CD4-positive, CD25-positive, alpha-beta regulatory T cell (primary cell): ENCODE measurements around the gene GPATCH3. TPM values are rescaled to one million over a fixed set of nuclear protein-coding genes. Genes with fewer than 3 reads are reported as not detected.

ENCODE experiments used
- ATAC-seq, 2 donors: fragments of 150-1000 bp; cut with Tn5 transposase; one replicate each; pipeline ENCODE4 v1.10.0; 2021; ENCODE audit warnings: low read depth in 2 of 2, moderate number of reproducible peaks in 2 of 2, moderate library complexity in 1 of 2
- DNase-seq, 3 donors: peaks; one replicate each; pipeline versions ENCODE4 v3.0.0 to v3.0.0-alpha.2; 2012 to 2022; ENCODE audit warnings: mixed read lengths in 1 of 3
- H3K27ac ChIP-seq: one replicate; pipeline ENCODE4 v1.7.0; 2013; ENCODE audit warnings: mild to moderate bottlenecking, low read length; ENCODE audit not compliant: insufficient read depth, poor library complexity, severe bottlenecking
- H3K27me3 ChIP-seq: one replicate; pipeline ENCODE4 v1.7.0; 2013; ENCODE audit warnings: low read length; ENCODE audit not compliant: control insufficient read depth, insufficient read depth
- H3K36me3 ChIP-seq: one replicate; pipeline ENCODE4 v1.7.0; 2013; ENCODE audit warnings: mild to moderate bottlenecking, low read length, moderate library complexity; ENCODE audit not compliant: control insufficient read depth, insufficient read depth
- H3K4me1 ChIP-seq: 2 replicates; pipeline ENCODE4 v1.7.0; 2013; ENCODE audit warnings: mild to moderate bottlenecking, low read length; ENCODE audit not compliant: insufficient read depth, control insufficient read depth, poor library complexity, severe bottlenecking
- H3K4me3 ChIP-seq: one replicate; pipeline ENCODE4 v1.7.0; 2013; ENCODE audit warnings: low read depth, mild to moderate bottlenecking, low read length, moderate library complexity
- H3K9me3 ChIP-seq, 2 experiments: 1 replicate in 1 of 2; 2 replicates in 1 of 2; pipeline ENCODE4 v1.7.0; 2013; ENCODE audit warnings: low read length in 2 of 2, mild to moderate bottlenecking in 1 of 2, moderate library complexity in 1 of 2; ENCODE audit not compliant: control insufficient read depth in 2 of 2
- H3K27ac Mint-ChIP-seq, 3 donors: one replicate each; pipeline ENCODE4 v1.8.0; 2020 to 2022; ENCODE audit warnings: mild to moderate bottlenecking in 3 of 3, mixed read lengths in 3 of 3, moderate library complexity in 2 of 3
- H3K27me3 Mint-ChIP-seq: one replicate; pipeline ENCODE4 v1.8.0; 2022; ENCODE audit warnings: mild to moderate bottlenecking, mixed read lengths
- H3K36me3 Mint-ChIP-seq: one replicate; pipeline ENCODE4 v1.8.0; 2020; ENCODE audit warnings: mixed read lengths
- H3K4me1 Mint-ChIP-seq, 4 donors: one replicate each; pipeline ENCODE4 v1.8.0; 2020 to 2022; ENCODE audit warnings: mixed read lengths in 4 of 4, mild to moderate bottlenecking in 1 of 4
- H3K4me3 Mint-ChIP-seq, 4 donors: one replicate each; pipeline ENCODE4 v1.8.0; 2020 to 2022; ENCODE audit warnings: mild to moderate bottlenecking in 4 of 4, mixed read lengths in 4 of 4, moderate library complexity in 3 of 4
- H3K9me3 Mint-ChIP-seq, 7 donors: one replicate each; pipeline ENCODE4 v1.8.0; 2020 to 2022; ENCODE audit warnings: mixed read lengths in 7 of 7, mild to moderate bottlenecking in 3 of 7, moderate library complexity in 2 of 7
- polyA plus RNA-seq, 4 donors: library from polyadenylated mRNA; unstranded; fragments of 300-500 nt; fragmentation: Illumina TruSeq; gene quantifications; one replicate each; pipeline ENCODE4 v1.2.3, GENCODE V29; 2021
- total RNA-seq: library from RNA; stranded (reverse); gene quantifications from one replicate; pipeline ENCODE4 v1.2.3, GENCODE V29; 2022

Gene GPATCH3
- total and polyA plus RNA-seq, 5 donors from 2014 or later = 14.0 to 26.7 (median 18.6) TPM

DNA sequence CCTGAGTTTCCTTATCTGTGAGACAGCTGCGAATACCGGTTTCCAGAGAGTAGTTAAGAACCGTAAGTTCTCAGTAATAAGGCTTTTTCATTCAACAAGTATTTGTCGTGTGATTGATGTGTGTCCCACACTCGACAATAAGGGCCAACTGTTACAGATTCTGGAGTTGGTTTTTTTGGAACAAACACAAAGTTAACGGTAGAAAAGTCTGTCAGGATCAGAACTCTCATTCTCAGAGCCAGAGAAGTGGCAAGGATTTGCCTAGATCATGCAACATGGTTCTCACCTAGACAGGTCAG lies 22.1 kb upstream of the GPATCH3 start:
- Histone ChIP-seq H3K27ac (peak overlapping the region; percentile 89), H3K9me3 (no peaks in the 10 kb centered on the region), H3K4me3 (peak overlapping the region; percentile 84), H3K4me1 (peaks cover 22% of the 10 kb centered on the region), H3K27me3 (no peaks in the 10 kb centered on the region), H3K36me3 (peaks cover 21% of the 10 kb centered on the region)
- Mint-ChIP-seq H3K36me3 (peaks cover 10% of the 10 kb centered on the region), H3K4me3 (peak overlapping the region; percentile 91 to 97 (median 94)), H3K4me1 (peaks cover 22 to 47% (median 31%) of the 10 kb centered on the region in 4 donors), H3K9me3 (no peaks in the 10 kb centered on the region), H3K27ac (peak overlapping the region in 2 of 3 donors; percentile 92 to 98), H3K27me3 (no peaks in the 10 kb centered on the region)
- ATAC-seq (no peak), DNase-seq (no peak)

DNA sequence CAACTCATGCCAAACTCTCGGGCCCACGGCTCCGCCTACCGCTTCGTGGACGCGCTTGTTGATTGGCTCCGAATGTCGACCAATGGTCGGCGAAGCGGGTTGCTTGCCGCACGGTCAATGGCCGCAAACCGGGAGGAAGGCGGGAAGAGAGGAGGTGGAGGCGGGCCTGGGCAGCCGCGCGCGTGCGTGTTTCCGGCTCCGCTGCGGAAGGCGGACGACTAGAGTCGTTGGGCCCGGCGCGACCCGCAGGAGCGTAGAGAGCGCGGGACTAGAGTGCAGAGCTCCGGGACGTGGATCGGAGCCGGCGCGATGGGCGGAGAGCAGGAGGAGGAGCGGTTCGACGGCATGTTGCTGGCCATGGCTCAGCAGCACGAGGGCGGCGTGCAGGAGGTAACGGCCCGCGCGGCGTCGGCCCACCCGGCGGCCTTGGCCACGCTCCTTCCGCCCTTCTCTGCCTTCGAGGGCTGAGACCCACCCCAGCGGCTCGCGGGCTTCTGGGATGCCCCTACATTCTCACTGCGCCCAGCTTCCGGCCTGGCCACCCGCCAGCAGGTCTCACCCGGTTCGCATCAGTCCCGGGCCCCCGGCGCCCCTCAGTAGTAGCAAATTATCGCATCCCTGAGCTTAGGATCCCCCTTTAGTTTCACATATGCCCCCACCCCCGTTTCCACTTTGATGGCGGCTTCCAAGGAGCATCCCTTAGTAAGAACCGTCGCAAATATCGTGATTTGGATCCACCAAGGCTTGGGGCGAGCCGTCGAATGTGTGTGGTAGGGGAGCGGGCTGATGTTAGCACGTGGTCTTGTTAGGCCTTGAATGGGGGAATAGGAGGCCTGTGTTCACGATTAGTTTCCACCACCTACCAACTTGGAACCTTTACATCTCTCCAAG lies 21.5 kb upstream of the GPATCH3 start, which contains the start of gene NUDC:
Gene NUDC, plus strand, starts transcription at position 204 of the 891 bp plus-strand sequence. Its CDS starts 106 bp downstream, at position 310.
- Mint-ChIP-seq H3K27ac (peak within 1 kb of the TSS; percentile 92 to 98 (median 96)), H3K36me3 (peaks cover 6% of the 10 kb centered on the region), H3K27me3 (no peaks in the 10 kb centered on the region), H3K4me1 (peaks cover 19 to 44% (median 31%) of the 10 kb centered on the region in 4 donors), H3K4me3 (peak within 1 kb of the TSS; percentile 91 to 97 (median 94)), H3K9me3 (no peaks in the 10 kb centered on the region)
- Histone ChIP-seq H3K27ac (peak within 1 kb of the TSS; percentile 89), H3K27me3 (no peaks in the 10 kb centered on the region), H3K4me1 (peaks cover 22% of the 10 kb centered on the region), H3K36me3 (peaks cover 18% of the 10 kb centered on the region), H3K9me3 (no peaks in the 10 kb centered on the region), H3K4me3 (peak within 1 kb of the TSS; percentile 87)
- DNase-seq (peak; percentile 93 to 98 (median 96)), ATAC-seq (peak; percentile 95)

DNA sequence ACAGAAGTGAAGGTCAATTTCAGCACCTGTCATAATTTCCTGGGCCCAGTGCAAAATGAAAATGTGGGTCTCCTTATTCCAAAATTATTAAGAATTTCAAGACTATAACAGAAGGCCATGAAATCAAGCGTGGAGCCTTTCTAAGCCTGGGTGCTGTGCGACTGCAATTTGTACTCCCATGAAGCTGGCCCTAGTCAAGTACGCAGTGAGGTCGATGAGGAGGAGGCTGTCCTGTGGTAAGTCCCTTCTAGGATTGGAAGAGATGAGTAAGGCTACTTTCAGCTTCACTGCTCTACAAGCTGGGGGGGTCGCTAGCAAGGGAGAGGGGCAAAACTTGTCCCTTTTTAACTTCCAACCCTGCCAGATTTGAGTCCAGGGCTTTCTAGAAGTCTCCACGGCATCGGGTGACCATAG lies 20.9 kb upstream of the GPATCH3 start:
- Mint-ChIP-seq H3K4me1 (peaks cover 18 to 41% (median 29%) of the 10 kb centered on the region in 4 donors), H3K27me3 (no peaks in the 10 kb centered on the region), H3K9me3 (no peaks in the 10 kb centered on the region), H3K4me3 (peak overlapping the region; percentile 91 to 97 (median 94)), H3K36me3 (peaks cover 3% of the 10 kb centered on the region), H3K27ac (peak overlapping the region; percentile 92 to 98 (median 96))
- no peaks in the 10 kb centered on the region for H3K27me3 ChIP-seq
- peak overlapping the region; percentile 87 for H3K4me3 ChIP-seq
- ATAC-seq (peak; percentile 10 to 22), DNase-seq (no peak)
- peaks cover 22% of the 10 kb centered on the region for H3K4me1 ChIP-seq
- peak overlapping the region; percentile 89 for H3K27ac ChIP-seq
- H3K9me3 ChIP-seq = no peaks in the 10 kb centered on the region
- H3K36me3 ChIP-seq = peaks cover 12% of the 10 kb centered on the region

DNA sequence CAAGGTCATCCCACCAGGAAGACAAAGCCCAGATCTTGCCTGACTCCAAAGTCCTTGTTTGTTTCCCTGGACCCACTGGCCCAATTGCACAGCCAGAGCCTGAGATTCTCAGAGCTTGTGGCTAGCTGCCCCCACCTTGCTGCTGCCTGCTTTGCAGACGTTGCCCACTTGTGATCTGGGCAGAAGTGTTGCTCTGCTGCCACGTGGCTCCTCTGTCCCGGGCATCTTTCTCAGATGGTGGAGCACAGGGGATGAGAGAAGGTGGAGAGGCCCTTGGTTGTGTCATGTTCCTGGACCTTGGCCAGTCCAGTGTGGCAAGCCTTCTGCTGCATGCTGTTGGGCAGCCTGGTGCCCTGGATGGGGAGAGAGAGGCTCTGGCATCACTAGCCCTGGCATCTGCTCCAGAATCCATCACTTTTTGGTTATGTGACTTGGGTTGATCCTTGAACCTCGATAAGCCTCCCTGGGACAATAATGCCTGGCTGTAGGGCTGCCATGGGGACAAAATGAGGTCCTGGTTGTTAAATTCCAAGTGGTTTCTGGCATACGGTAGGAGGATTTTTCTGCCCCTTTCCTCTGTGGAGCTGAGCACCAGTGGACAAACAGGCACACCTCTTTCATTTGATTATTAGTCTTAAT lies 15.1 kb upstream of the GPATCH3 start:
- ATAC-seq = no peak
- Mint-ChIP-seq H3K27me3 (no peaks in the 10 kb centered on the region), H3K4me3 (no peak overlapping the region), H3K4me1 (peaks cover 0 to 4% (median 3%) of the 10 kb centered on the region in 4 donors), H3K27ac (peak overlapping the region in 1 of 3 donors; percentile 23), H3K36me3 (no peaks in the 10 kb centered on the region), H3K9me3 (no peaks in the 10 kb centered on the region)
- DNase-seq = no peak
- Histone ChIP-seq H3K4me1 (no peaks in the 10 kb centered on the region), H3K4me3 (no peak overlapping the region), H3K9me3 (no peaks in the 10 kb centered on the region), H3K27ac (no peak overlapping the region), H3K36me3 (no peaks in the 10 kb centered on the region), H3K27me3 (peaks cover 3% of the 10 kb centered on the region)

DNA sequence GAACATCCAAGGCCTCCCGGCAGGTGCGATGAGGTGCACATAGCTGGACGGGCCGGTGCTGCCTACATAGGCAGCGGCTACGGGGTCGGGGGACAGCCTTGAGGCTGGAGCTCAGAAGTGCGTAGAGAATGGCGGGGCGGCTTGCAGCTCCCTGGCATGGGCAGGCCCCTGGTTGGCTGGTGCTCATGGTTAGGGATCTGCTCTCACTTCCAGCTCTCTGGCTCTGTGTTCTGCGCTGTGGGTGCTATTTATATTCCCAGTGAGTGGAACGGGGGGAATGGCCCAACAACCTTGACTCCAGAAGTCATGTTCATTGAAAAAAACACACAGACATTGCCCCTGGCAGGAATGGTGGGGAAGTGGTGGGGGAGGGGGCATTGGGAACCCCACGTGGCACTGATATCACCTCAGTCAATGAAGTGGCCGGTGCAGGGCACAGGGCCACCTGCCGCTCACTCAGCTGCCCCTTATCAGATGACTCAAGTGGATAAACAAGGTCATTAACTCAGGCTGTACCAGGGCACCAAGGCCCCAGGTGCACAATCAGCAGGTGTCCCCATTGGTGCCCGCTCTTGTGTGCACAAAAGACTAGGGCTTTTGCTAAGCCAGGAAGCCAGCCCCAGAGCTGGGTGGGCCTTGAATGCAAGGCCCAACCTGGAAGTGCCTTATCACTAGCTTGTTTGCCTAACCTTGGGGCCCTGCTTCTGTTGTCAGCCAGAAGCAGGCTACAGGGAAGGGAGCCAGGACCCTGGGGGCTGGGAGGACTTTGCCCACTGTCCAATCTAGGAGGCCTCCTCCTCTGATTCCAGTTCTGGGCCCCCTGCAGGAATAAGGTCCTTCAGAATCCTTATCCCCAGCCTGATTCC lies 13.7 kb upstream of the GPATCH3 start, which contains the start of gene NR0B2:
Gene NR0B2, minus strand, starts transcription at position 222 of the 866 bp plus-strand sequence. Its CDS starts 35 bp downstream, at position 187.
- no peaks in the 10 kb centered on the region for H3K4me1 ChIP-seq
- peak within 1 kb of the TSS in 1 of 3 donors; percentile 35 for H3K27ac Mint-ChIP-seq

DNA sequence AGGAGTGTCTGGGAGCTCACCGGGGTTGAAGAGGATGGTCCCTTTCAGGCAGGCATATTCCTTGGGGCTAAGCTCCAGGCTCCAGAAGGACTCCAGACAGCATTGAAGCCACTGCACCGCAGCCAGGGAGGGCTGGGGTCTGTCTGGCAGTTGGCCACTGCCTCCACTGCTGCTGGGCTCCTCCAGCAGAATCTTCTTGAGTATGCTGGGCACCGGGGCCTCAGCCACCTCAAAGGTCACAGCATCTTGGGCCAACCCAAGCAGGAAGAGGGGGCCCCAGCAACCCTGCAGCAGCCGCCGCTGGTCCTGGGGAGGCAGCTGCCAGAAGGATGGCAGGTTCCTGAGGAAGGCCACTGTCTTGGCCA lies 13.1 kb upstream of the GPATCH3 start:
- H3K27me3 Mint-ChIP-seq = peaks cover 5% of the 10 kb centered on the region
- Histone ChIP-seq H3K9me3 (no peaks in the 10 kb centered on the region), H3K27ac (no peak overlapping the region), H3K36me3 (no peaks in the 10 kb centered on the region), H3K4me3 (no peak overlapping the region), H3K4me1 (no peaks in the 10 kb centered on the region), H3K27me3 (peaks cover 3% of the 10 kb centered on the region)
- H3K9me3 Mint-ChIP-seq = no peaks in the 10 kb centered on the region
- no peak for ATAC-seq
- H3K36me3 Mint-ChIP-seq = no peaks in the 10 kb centered on the region
- H3K27ac Mint-ChIP-seq = no peak overlapping the region
- no peaks in the 10 kb centered on the region for H3K4me1 Mint-ChIP-seq
- H3K4me3 Mint-ChIP-seq = no peak overlapping the region
- no peak for DNase-seq

More for the DNA sequence above, 13.7 kb upstream of the GPATCH3 start, which contains the start of gene NR0B2:
- no peaks in the 10 kb centered on the region for H3K36me3 ChIP-seq
- no peak within 1 kb of the TSS for H3K27ac ChIP-seq
- H3K4me3 ChIP-seq = no peak within 1 kb of the TSS
- no peaks in the 10 kb centered on the region for H3K9me3 ChIP-seq
- Mint-ChIP-seq H3K4me1 (no peaks in the 10 kb centered on the region), H3K9me3 (no peaks in the 10 kb centered on the region), H3K36me3 (no peaks in the 10 kb centered on the region), H3K27me3 (peaks cover 5% of the 10 kb centered on the region), H3K4me3 (no peak within 1 kb of the TSS)
- H3K27me3 ChIP-seq = peaks cover 3% of the 10 kb centered on the region
- ATAC-seq (no peak), DNase-seq (no peak)

DNA sequence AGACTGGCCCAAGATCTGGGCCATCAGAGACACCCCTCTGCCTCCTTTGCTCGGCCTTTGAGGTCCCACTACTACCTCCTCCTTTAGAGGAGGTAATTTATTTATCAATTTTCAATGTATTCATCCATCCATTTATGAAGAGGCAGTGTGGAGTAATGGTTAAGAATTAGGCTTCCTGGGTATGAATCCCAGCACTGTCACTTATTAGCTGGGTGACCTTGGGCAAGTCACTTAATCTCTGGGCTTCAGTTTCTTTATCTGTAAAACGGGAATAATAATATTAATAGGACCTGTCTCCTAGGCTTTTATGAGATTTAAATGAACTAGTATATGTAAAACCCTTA lies 11.9 kb upstream of the GPATCH3 start:
- Histone ChIP-seq H3K4me3 (no peak overlapping the region), H3K27me3 (peaks cover 3% of the 10 kb centered on the region), H3K9me3 (no peaks in the 10 kb centered on the region), H3K4me1 (no peaks in the 10 kb centered on the region), H3K27ac (no peak overlapping the region), H3K36me3 (no peaks in the 10 kb centered on the region)
- H3K36me3 Mint-ChIP-seq = no peaks in the 10 kb centered on the region
- no peak overlapping the region for H3K27ac Mint-ChIP-seq
- no peak overlapping the region for H3K4me3 Mint-ChIP-seq
- H3K9me3 Mint-ChIP-seq = no peaks in the 10 kb centered on the region
- DNase-seq = no peak
- H3K27me3 Mint-ChIP-seq = peaks cover 5% of the 10 kb centered on the region
- no peak for ATAC-seq
- no peaks in the 10 kb centered on the region for H3K4me1 Mint-ChIP-seq
